ENCODE measurements around the gene HAVCR2. TPM values are rescaled to one million over a fixed set of nuclear protein-coding genes. Genes with fewer than 3 reads are reported as not detected.

HAVCR2 gene
- total RNA-seq, 1 experiment from 2014 or later = not detected

GRCh38 chr5:157130925-157131324 lies 22.1 kb upstream of the HAVCR2 start:
- TF ChIP-seq CTCF (conservative IDR thresholded peaks at IDR 0.05) (no peak), EZH2 (IDR thresholded peaks at IDR 0.05; ENCODE audit: low read depth) (no peak)
- H3K4me2 ChIP-seq = peak overlapping the region; percentile 74
- H3K79me2 ChIP-seq (ENCODE audit: low read depth) = no peaks in the 10 kb centered on the region
- H3K4me1 ChIP-seq (replicated peaks; ENCODE audit: insufficient read depth) = no peaks in the 10 kb centered on the region
- CTCF ChIA-PET = no interaction called here
- H3K27me3 ChIP-seq (ENCODE audit: insufficient read depth, low read depth) = no peaks in the 10 kb centered on the region
- H3K36me3 ChIP-seq (ENCODE audit: low read depth) = no peaks in the 10 kb centered on the region
- H3F3A ChIP-seq (ENCODE audit: insufficient read depth, low read depth) = no peaks in the 10 kb centered on the region
- no peak overlapping the region for H2AFZ ChIP-seq
- no peak overlapping the region for H3K4me3 ChIP-seq
- POLR2A ChIA-PET (ENCODE audit: unreplicated experiment) = interaction anchor here (0.7 kb wide), 1 partner anchor 28 kb away, joined by 10 read pairs; no protein-coding TSS in a partner anchor
- intact Hi-C loops (cut with micrococcal nuclease; ENCODE audit: unreplicated experiment) = loop anchor here (5.0 to 10.0 kb wide), 3 partner anchors 104 to 1516 kb away; no protein-coding TSS in a partner anchor
- DNase-seq = peak; percentile 15 to 49
- H3K9me2 ChIP-seq (ENCODE audit: insufficient read depth) = no peaks in the 10 kb centered on the region
- H3K9me3 ChIP-seq (ENCODE audit: insufficient read depth, low read depth) = no peaks in the 10 kb centered on the region
- peaks cover 5% of the 10 kb centered on the region; the same call in 1 of the 2 replicates for H4K20me1 ChIP-seq (ENCODE audit: insufficient read depth)
- BruUV-seq (replicated peaks) = no TSS peak
- H3K27ac ChIP-seq = no peak overlapping the region

GRCh38 chr5:157121709-157122108 lies 12.9 kb upstream of the HAVCR2 start:
- ChIA-PET POLR2A (ENCODE audit: unreplicated experiment) (no interaction called here), CTCF (no interaction called here)
- no peaks in the 10 kb centered on the region for H4K20me1 ChIP-seq (ENCODE audit: insufficient read depth)
- no peak overlapping the region for H3K27ac ChIP-seq
- peaks cover 4% of the 10 kb centered on the region; the same call in 1 of the 2 replicates for H3K9me2 ChIP-seq (ENCODE audit: insufficient read depth)
- BruUV-seq (replicated peaks) = no TSS peak
- H3K79me2 ChIP-seq (ENCODE audit: low read depth) = no peaks in the 10 kb centered on the region
- H3K27me3 ChIP-seq (ENCODE audit: insufficient read depth, low read depth) = no peaks in the 10 kb centered on the region
- no peak overlapping the region for H2AFZ ChIP-seq
- no peaks in the 10 kb centered on the region for H3K36me3 ChIP-seq (ENCODE audit: low read depth)
- no peaks in the 10 kb centered on the region for H3K4me1 ChIP-seq (replicated peaks; ENCODE audit: insufficient read depth)
- H3K9me3 ChIP-seq (ENCODE audit: insufficient read depth, low read depth) = no peaks in the 10 kb centered on the region; the same call in 1 of the 2 replicates
- intact Hi-C loops (cut with micrococcal nuclease; ENCODE audit: unreplicated experiment) = no loop called here
- TF ChIP-seq EZH2 (IDR thresholded peaks at IDR 0.05; ENCODE audit: low read depth) = no peak
- TF ChIP-seq CTCF (conservative IDR thresholded peaks at IDR 0.05) = no peak
- no peak overlapping the region for H3K4me3 ChIP-seq
- no peak overlapping the region for H3K4me2 ChIP-seq
- H3F3A ChIP-seq (ENCODE audit: insufficient read depth, low read depth) = no peaks in the 10 kb centered on the region
- no peak for DNase-seq

- CTCF ChIA-PET = no interaction called here
- Histone ChIP-seq H3K27me3 (ENCODE audit: insufficient read depth, low read depth) (no peaks in the 10 kb centered on the region), H3K4me1 (replicated peaks; ENCODE audit: insufficient read depth) (no peaks in the 10 kb centered on the region), H3K9me2 (ENCODE audit: insufficient read depth) (peaks cover 4% of the 10 kb centered on the region; the same call in 1 of the 2 replicates), H4K20me1 (ENCODE audit: insufficient read depth) (no peaks in the 10 kb centered on the region), H3K4me3 (no peak overlapping the region), H3K36me3 (ENCODE audit: low read depth) (no peaks in the 10 kb centered on the region), H3F3A (ENCODE audit: insufficient read depth, low read depth) (no peaks in the 10 kb centered on the region), H2AFZ (no peak overlapping the region), H3K4me2 (no peak overlapping the region), H3K79me2 (ENCODE audit: low read depth) (no peaks in the 10 kb centered on the region), H3K9me3 (ENCODE audit: insufficient read depth, low read depth) (no peaks in the 10 kb centered on the region; the same call in 1 of the 2 replicates), H3K27ac (no peak overlapping the region)
- DNase-seq = no peak
- TF ChIP-seq EZH2 (IDR thresholded peaks at IDR 0.05; ENCODE audit: low read depth) = no peak
- no peak for TF ChIP-seq CTCF (conservative IDR thresholded peaks at IDR 0.05)
- no TSS peak for BruUV-seq (replicated peaks)
- intact Hi-C loops (cut with micrococcal nuclease; ENCODE audit: unreplicated experiment) = no loop called here
- POLR2A ChIA-PET (ENCODE audit: unreplicated experiment) = no interaction called here
Measured at GRCh38 chr5:157120102-157120501, 11.3 kb upstream of the HAVCR2 start.
